GM21390 (cell line): ENCODE measurements around the gene DDC.
"Not testable (repeated sequence)": the region's sequence is repeated elsewhere in the genome, so short reads cannot be mapped to it uniquely, and the experiment has no call there.

ENCODE experiments used
- ATAC-seq: cut with Tn5 transposase; IDR thresholded peaks from one replicate; pipeline ENCODE4 v1.9.1; 2021; ENCODE audit not compliant: unreplicated experiment

Gene DDC

GRCh38 chr7:50555594-50556140 lies 9.5 kb downstream of the DDC start:
- ATAC-seq, result no peak

DNA sequence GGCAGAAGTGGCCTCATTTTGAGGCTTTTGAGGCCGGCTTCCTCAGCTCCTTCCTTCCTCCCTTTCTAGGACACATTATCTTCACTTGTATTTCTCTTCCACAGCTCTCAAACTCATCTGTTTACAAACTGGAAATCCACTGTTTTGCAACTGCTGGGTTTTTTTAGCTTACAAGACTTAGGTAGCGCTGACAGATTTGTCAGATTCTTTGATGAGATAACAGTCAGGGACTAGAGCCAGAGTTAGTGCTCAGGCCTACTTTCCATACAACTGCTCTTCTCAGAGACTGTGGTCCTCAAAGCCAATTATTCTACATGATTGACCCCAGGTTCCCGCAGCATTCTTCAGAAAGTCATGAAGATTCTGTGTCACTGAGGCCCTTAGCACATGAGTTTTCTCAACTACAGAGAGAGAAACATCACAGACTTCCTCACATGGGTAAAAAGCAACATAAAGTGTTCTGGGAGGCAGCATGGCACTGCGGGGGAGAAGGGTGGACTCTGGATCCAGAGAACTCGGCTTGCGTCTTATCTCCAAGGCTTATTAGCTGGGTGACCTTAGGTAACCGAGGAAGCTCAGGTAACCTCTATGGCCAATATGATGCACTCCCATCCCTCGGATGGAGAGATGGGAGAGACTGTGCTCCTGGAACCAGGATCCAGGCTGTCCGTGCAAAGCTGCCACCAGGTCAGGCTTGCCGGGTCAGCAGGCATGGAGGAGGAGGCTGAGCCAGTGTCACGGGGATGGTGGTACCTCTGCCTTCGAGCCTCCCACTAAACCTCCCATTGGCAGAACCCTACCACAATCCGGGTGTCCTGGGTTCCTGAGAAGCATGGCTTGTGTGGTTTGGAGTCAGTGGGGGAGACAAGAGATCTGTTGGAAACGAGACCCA lies 10.5 kb downstream of the DDC start:
- no peak for ATAC-seq

DNA sequence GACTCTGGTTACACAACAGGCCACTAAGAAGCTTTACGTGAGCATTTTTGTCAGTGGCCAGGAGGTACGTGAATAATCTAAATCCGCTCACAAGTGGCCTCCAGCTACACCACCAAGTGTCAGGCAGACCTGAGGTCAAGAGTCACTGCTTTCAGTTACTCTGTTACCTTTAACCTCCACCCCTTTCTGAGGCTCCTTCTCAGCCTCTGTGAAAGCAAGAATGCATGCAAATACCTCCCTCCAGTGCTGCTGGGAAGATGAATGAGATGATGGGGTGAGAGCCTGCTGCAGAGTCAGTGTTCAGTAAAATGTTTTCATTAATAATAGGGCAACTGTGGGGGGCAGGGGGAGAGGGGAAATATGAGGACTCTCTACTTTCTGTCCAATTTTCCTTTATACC lies 11.2 kb downstream of the DDC start:
- no peak for ATAC-seq

- no peak for ATAC-seq
These were observed 12.3 kb downstream of the DDC start for GRCh38 chr7:50552921-50553320.

GRCh38 chr7:50552139-50552538 lies 13.1 kb downstream of the DDC start:
- no peak for ATAC-seq

- ATAC-seq, result not testable (repeated sequence)
These were observed 19.6 kb downstream of the DDC start for GRCh38 chr7:50545613-50546012.

DNA sequence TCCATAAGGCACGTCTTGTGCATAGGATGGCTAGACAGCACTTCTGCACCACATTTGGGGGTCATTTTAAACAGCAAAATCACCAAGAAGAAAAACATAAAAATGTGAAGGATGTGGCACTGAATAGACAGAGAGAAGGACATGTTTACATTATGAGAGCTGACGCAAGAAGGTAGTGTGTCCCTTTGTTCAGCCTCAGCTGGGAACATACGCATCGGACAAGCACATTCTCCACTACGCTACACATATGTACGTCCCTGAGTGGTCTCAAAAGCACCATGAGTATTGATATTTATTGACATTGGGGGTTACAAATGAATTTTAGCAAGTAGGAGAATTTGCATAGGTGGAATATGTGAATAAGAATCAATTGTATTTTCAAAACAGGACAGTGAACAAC lies 20.2 kb downstream of the DDC start:
- ATAC-seq, result no peak

DNA sequence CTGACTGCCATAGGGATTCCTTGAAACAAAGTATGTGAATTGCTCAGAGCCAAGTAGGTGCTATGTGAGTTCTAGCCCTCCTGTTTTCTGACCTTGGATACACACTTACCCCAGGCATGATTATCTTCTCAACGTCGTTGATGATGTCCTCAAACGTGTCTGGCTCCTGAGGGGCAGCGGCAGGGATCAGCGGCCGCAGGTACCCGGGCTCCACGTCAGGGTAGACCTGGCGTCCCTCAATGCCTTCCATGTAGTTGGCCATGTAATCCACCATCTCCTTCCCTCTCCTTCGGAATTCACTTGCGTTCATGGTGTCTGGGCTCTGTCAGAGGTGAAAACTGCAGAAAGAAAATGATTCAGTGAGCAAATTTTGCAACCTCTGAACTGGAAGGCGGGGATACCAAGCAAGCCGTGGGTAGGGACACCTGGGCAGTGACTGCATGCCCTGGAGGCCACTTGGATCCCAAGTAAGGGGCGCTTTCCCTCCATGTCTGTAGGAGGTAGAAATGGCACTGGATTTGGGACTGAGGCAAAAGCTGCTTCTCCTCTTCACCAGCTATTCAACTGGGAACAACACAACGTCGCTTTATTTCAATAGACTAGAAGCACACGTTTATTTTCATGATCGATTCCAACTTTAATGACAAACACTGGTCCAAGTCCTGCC lies 21.3 kb downstream of the DDC start:
- no peak for ATAC-seq

DNA sequence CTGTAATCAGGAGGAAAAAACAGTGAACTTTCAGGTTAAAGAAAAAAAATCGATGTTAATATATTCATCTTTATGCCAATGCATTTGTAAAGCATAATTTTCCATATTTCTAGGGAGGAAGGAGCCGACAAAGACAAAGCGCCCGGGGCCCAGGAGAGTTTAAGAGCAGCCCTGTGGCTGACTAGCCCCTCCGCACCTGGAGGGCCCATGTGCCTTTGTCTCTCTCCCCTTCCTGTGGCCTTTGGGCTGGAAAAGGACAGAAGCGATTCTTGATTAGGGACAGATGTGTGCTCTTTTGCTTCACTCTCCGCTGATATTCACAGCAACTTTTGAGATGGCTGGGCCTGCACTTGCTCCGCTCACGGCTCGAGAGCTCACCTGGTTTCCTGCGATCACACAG lies 23.1 kb downstream of the DDC start:
- ATAC-seq, result no peak

- no peak for ATAC-seq
These were observed 24.2 kb downstream of the DDC start for GRCh38 chr7:50540785-50541579.

DNA sequence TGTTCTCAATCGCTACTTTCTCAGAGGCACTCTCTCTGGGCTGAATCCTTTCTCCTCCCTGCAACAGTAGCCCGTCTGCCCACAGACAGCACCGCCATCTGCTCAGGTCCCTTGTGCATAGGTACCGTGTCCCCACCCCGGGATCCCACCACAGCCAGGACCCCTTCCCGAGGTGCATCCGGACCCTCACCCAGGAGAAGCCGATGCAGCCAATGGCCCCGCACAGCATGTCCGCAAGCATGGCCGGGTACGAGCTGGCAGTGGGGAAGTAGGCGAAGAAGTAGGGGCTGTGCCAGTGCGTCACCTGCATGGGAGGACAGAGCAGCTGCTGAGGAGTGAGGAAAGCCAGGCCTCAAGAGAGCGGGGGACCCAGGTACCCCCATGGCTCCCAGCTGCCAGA lies 25.5 kb downstream of the DDC start:
- ATAC-seq, result no peak

DNA sequence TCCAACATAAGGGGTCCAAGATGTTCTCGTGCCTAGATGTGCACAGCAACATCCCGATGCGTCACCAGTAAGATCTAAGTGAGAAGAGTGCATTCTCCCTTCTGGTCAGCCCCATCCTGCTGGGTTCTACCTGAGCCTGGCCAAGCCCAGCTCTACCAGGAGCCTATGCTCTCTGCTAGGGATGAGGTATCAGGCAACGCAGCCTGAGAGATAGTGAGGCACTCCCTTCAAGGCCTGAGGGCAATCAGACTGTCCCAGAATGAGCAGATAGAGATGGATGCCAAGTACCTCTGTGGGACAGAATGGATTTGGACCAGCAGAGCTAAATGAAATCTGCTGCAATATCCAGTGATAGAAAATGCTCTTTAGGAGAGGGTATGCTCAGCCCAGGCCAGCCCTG lies 26.7 kb downstream of the DDC start:
- no peak for ATAC-seq

DNA sequence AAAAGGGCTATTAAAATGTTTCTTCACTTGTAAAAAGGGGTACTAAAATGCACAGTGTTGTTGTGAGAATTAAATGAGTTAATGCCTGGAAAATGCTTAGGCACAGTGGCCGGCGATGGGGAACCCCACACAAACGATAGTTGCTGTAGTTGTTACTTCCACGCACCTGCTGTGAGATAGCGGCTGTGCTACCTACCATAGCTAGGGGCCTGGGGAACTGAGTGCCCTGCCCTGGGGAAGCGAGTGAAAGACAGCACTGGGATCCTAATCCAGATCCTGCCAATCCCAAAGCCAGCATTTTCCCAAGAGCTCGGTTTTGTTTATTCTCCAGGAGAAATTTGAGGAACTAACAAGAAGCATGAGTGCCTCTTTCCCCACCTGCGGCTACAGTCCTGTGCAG lies 27.8 kb downstream of the DDC start:
- no peak for ATAC-seq

GRCh38 chr7:50535291-50535711 lies 29.9 kb downstream of the DDC start:
- not testable (repeated sequence) for ATAC-seq

DNA sequence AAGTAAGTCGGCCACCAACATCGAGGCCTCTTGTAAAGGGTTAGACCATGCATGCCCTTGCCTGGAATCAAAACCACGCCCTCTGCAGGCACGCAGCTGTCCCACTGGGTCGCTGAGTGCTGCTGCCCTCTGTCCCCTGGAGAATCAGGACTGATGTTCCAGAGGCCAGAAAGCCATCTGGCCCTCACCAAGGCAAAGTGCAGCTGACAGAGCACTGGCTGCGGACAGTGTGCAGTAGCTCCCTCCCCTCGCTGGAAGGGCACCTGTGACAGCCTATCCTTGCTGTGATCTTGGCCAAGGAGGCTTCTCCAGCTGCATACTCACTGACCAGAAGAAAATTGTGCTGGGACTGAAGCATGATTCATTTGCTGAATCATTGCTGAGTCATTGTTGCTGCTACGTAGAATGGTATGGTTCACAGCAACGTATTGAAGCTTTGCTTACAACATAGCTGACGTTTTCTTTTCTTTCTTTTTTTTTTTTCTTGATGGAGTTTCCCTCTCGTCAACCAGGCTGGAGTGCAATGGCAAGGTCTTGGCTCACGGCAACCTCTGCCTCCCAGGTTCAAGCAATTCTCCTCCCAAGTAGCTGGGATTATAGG lies 30.4 kb downstream of the DDC start:
- no peak for ATAC-seq

DNA sequence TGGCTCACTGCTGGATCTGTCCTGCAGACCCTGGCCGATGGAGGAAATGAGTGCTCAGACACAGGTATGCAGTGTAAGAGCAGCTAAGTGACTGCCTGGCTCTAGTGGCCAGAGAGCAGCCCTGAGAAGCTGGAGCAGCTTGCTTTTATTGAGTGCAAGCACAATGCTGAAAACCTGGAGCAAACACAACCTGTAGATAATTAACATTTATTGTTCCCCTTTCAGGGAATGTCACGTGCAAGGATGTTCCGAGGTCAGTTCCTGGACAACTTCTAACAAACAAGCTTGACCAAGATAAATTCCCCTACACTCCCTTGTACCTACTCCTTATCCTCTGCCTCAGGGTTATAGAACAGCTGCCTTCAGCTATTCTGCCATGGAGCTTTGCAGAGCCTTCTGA lies 31.3 kb downstream of the DDC start:
- no peak for ATAC-seq

- ATAC-seq, result no peak
These were observed 33.3 kb downstream of the DDC start for GRCh38 chr7:50531928-50532327.

DNA sequence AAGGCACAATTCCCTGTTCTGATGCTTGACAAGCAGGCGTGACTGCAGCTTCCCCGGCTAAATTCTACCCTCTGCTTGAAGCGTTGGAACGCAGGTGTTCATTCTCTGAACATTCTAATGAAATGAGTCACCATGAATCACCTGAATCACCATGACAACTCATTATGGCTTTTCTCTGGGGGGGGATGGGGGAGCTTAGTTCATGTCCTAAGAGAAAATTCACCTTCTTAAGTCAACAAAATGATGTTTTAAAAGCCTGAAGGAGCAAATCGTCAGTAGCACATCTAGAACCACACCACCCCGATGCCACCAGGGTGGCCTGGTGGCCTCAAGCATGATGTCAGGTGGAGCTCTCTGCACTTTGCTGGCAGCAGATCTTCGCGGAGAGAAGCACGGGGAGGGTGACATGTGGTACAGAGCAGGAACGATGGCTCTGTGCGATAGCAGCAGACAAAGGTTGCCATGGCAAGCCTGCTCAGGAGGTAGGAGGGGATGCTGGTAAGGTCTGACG lies 33.7 kb downstream of the DDC start:
- no peak for ATAC-seq

- no peak for ATAC-seq
These were observed 34.4 kb downstream of the DDC start for GRCh38 chr7:50530766-50531165.

DNA sequence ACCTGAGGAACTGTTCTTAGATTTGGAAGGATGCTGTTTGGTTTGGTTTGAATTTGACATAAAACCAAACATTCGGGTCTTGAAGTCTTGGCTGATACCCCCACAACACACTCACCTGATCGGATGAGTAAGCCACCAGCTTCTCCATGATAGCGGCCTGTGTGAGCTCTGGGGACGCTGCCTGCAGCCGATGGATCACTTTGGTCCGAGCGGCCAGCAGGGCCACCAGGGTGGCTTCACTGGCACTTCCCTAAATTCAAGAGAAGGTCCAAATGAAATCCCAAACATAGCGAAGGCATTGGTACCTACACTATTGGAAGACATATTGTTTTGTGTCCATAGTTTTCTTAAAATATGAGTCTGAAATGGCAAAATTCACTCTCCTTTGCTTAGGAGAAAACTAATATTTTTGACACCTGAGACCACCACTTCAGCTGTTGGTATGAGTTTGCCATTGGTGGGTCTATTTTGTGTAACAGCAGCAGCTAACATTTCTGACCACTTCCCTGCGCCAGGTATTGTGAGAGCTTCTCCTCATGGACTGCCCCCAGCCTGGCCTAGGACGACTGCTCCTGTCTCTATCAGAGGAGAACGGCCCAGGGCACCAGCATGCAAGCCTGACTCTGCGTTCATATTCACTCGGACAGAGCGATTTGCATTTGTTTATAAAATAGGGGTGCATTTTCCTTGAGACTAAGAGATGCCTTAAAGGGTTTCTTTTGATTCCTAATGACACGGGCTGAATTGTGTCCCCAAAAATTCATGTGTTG lies 35.9 kb downstream of the DDC start:
- no peak for ATAC-seq
